ENCODE measurements around the gene DSG4.

GRCh38 chr18:31444142-31444541 lies 67.6 kb downstream of the DSG4 start:
- TF ChIP-seq CTCF (IDR thresholded peaks at IDR 0.05) (no peak), POLR2A (IDR thresholded peaks at IDR 0.05) (no peak)

Data from testis (tissue), 2 donors.